HUES48 (cell line): ENCODE measurements around the gene IGHMBP2.

Experiments used
- H3K27ac ChIP-seq: one replicate; pipeline ENCODE4 v1.7.0; 2013; ENCODE audit warnings: low read depth, low read length, inconsistent platforms
- H3K27me3 ChIP-seq: 2 replicates; pipeline ENCODE4 v1.6.1; 2013; ENCODE audit warnings: mild to moderate bottlenecking, low read length; ENCODE audit not compliant: control insufficient read depth, insufficient read depth
- H3K36me3 ChIP-seq: 2 replicates; pipeline ENCODE4 v1.6.1; 2013; ENCODE audit warnings: low read length; ENCODE audit not compliant: control insufficient read depth, insufficient read depth
- H3K4me1 ChIP-seq: 2 replicates; pipeline ENCODE4 v1.6.1; 2013; ENCODE audit warnings: mild to moderate bottlenecking, low read length; ENCODE audit not compliant: control insufficient read depth, insufficient read depth
- H3K4me3 ChIP-seq: 2 replicates; pipeline ENCODE4 v1.5.1; 2013; ENCODE audit warnings: mild to moderate bottlenecking, low read depth, low read length
- H3K9ac ChIP-seq: 2 replicates; pipeline ENCODE4 v1.6.1; 2013; ENCODE audit warnings: mild to moderate bottlenecking, low read depth, low read length, moderate library complexity
- H3K9me3 ChIP-seq: 2 replicates; pipeline ENCODE4 v1.6.1; 2013; ENCODE audit warnings: low read length; ENCODE audit not compliant: control insufficient read depth, insufficient read depth

IGHMBP2 gene

GRCh38 chr11:68935516-68936357 is 32.0 kb downstream of the IGHMBP2 start:
- H3K36me3 ChIP-seq: peaks cover 69% of the 10 kb centered on the region

GRCh38 chr11:68936358-68936636 is 32.6 kb downstream of the IGHMBP2 start:
- Histone ChIP-seq H3K36me3 (peaks cover 67% of the 10 kb centered on the region), H3K4me1 (no peaks in the 10 kb centered on the region), H3K9me3 (no peaks in the 10 kb centered on the region), H3K27ac (no peak overlapping the region), H3K4me3 (no peak overlapping the region), H3K9ac (no peak overlapping the region), H3K27me3 (no peaks in the 10 kb centered on the region)

More at GRCh38 chr11:68935516-68936357, 32.0 kb downstream of the IGHMBP2 start:
- Histone ChIP-seq H3K27me3 (no peaks in the 10 kb centered on the region), H3K27ac (no peak overlapping the region), H3K4me1 (no peaks in the 10 kb centered on the region), H3K4me3 (no peak overlapping the region), H3K9me3 (no peaks in the 10 kb centered on the region), H3K9ac (no peak overlapping the region)

- H3K36me3 ChIP-seq: peaks cover 67% of the 10 kb centered on the region
- H3K4me1 ChIP-seq: no peaks in the 10 kb centered on the region
- H3K27ac ChIP-seq: no peak overlapping the region
- H3K4me3 ChIP-seq: no peak overlapping the region
- H3K9ac ChIP-seq: no peak overlapping the region
- H3K27me3 ChIP-seq: no peaks in the 10 kb centered on the region
- H3K9me3 ChIP-seq: no peaks in the 10 kb centered on the region
Measured at GRCh38 chr11:68936676-68937620, 33.3 kb downstream of the IGHMBP2 start.

- Histone ChIP-seq H3K36me3 (peaks cover 66% of the 10 kb centered on the region), H3K27ac (no peak overlapping the region), H3K4me1 (no peaks in the 10 kb centered on the region), H3K4me3 (no peak overlapping the region), H3K27me3 (no peaks in the 10 kb centered on the region), H3K9me3 (no peaks in the 10 kb centered on the region), H3K9ac (no peak overlapping the region)
Measured at GRCh38 chr11:68938088-68938487, 34.4 kb downstream of the IGHMBP2 start.

- H3K27ac ChIP-seq: no peak overlapping the region
- H3K36me3 ChIP-seq: peaks cover 58% of the 10 kb centered on the region
- H3K9me3 ChIP-seq: no peaks in the 10 kb centered on the region
- no peaks in the 10 kb centered on the region for H3K27me3 ChIP-seq
- no peaks in the 10 kb centered on the region for H3K4me1 ChIP-seq
- H3K9ac ChIP-seq: no peak overlapping the region
- no peak overlapping the region for H3K4me3 ChIP-seq
Measured at GRCh38 chr11:68938816-68939582, 35.3 kb downstream of the IGHMBP2 start.

- Histone ChIP-seq H3K9me3 (no peaks in the 10 kb centered on the region), H3K4me1 (no peaks in the 10 kb centered on the region), H3K9ac (no peak overlapping the region), H3K27ac (no peak overlapping the region), H3K36me3 (peaks cover 49% of the 10 kb centered on the region), H3K4me3 (no peak overlapping the region), H3K27me3 (no peaks in the 10 kb centered on the region)
Measured at GRCh38 chr11:68939583-68940555, 36.2 kb downstream of the IGHMBP2 start.

GRCh38 chr11:68940651-68941323 is 37.1 kb downstream of the IGHMBP2 start:
- Histone ChIP-seq H3K4me1 (no peaks in the 10 kb centered on the region), H3K27ac (no peak overlapping the region), H3K4me3 (no peak overlapping the region), H3K9me3 (no peaks in the 10 kb centered on the region), H3K9ac (no peak overlapping the region), H3K27me3 (no peaks in the 10 kb centered on the region), H3K36me3 (peaks cover 41% of the 10 kb centered on the region)

GRCh38 chr11:68941324-68942094 is 37.8 kb downstream of the IGHMBP2 start:
- Histone ChIP-seq H3K27me3 (no peaks in the 10 kb centered on the region), H3K36me3 (peaks cover 34% of the 10 kb centered on the region), H3K27ac (no peak overlapping the region), H3K9me3 (no peaks in the 10 kb centered on the region), H3K9ac (no peak overlapping the region), H3K4me3 (no peak overlapping the region), H3K4me1 (no peaks in the 10 kb centered on the region)

GRCh38 chr11:68942095-68942620 is 38.5 kb downstream of the IGHMBP2 start:
- Histone ChIP-seq H3K4me1 (no peaks in the 10 kb centered on the region), H3K9me3 (no peaks in the 10 kb centered on the region), H3K9ac (no peak overlapping the region), H3K4me3 (no peak overlapping the region), H3K36me3 (peaks cover 27% of the 10 kb centered on the region), H3K27me3 (no peaks in the 10 kb centered on the region), H3K27ac (no peak overlapping the region)
